K562 (cell line): ENCODE results near the gene B3GALT4. TPM values are rescaled to one million over a fixed set of nuclear protein-coding genes. Genes with fewer than 3 reads are reported as not detected.

Experiments used
- KLF13 ChIP-seq: fragments of 450-650 bp; IDR thresholded peaks from 2 replicates; pipeline ENCODE4 v1.6.1; 2016; ENCODE audit warnings: missing genetic modification characterization, low read depth, mild to moderate bottlenecking, missing compliant biosample characterization, moderate library complexity, borderline replicate concordance
- MCM5 ChIP-seq: fragments of 450-650 bp; IDR thresholded peaks from 2 replicates; pipeline ENCODE4 v1.6.1; 2016; ENCODE audit warnings: low read depth
- NCOA1 ChIP-seq: fragments of 450-650 bp; IDR thresholded peaks from 2 replicates; pipeline ENCODE4 v1.6.1; 2016; ENCODE audit warnings: low read depth
- RB1 ChIP-seq: fragments of 450-650 bp; IDR thresholded peaks from 2 replicates; pipeline ENCODE4 v1.6.1; 2017; ENCODE audit warnings: low read depth, mild to moderate bottlenecking
- STAT5A ChIP-seq: IDR thresholded peaks from 2 replicates; pipeline ENCODE4 v1.6.1; 2012; ENCODE audit warnings: low read length, inconsistent platforms, borderline replicate concordance
- TOE1 ChIP-seq, 2 experiments: fragments of 450-650 bp in 1 of 2; sonication (generic) in 1 of 2; formaldehyde crosslinking in 1 of 2; IDR thresholded peaks; 2 replicates each; pipeline versions ENCODE4 v1.7.1 to v1.8.0; 2016 to 2022; ENCODE audit warnings: borderline replicate concordance in 2 of 2, mild to moderate bottlenecking in 2 of 2, antibody characterized with exemption in 1 of 2, inconsistent platforms in 1 of 2, low read depth in 1 of 2, missing genetic modification reagents in 1 of 2, moderate library complexity in 1 of 2
- TSC22D4 ChIP-seq: fragments of 450-650 bp; IDR thresholded peaks from 2 replicates; pipeline ENCODE4 v1.6.1; 2016; ENCODE audit warnings: missing genetic modification characterization, missing biosample characterization, control low read depth
- ZFP36 ChIP-seq: fragments of 150-350 bp; IDR thresholded peaks from 2 replicates; pipeline ENCODE4 v1.6.1; 2018; ENCODE audit warnings: low read length, low read depth; ENCODE audit not compliant: partially characterized antibody
- ZNF124 ChIP-seq: sonication (generic); formaldehyde crosslinking; IDR thresholded peaks from 2 replicates; pipeline ENCODE4 v1.8.1; 2022; ENCODE audit warnings: missing genetic modification reagents
- ZNF133 ChIP-seq: fragments of 250-450 bp; sonication (Bioruptor Pico); IDR thresholded peaks from 2 replicates; pipeline ENCODE4 v1.4.0; 2020; ENCODE audit warnings: mild to moderate bottlenecking
- polyA plus RNA-seq, 8 experiments: library from polyadenylated mRNA; depleted of rRNA in 4 of 8; stranded (reverse) in 5 of 8; unstranded in 3 of 8; fragments of >200 nt; fragmentation: Nextera tagmentation in 2 of 8; fragmentation: Illumina TruSeq in 1 of 8; extraction: Ambion mirVana in 2 of 8; extraction: Trizol in 1 of 8; gene quantifications; 2 replicates each; pipeline versions ENCODE4 v1.2.1 to v1.2.3, GENCODE V29; 2011 to 2014; ENCODE audit warnings: inconsistent platforms in 1 of 8, missing spikeins in 1 of 8
- total RNA-seq, 7 experiments: library from RNA; depleted of rRNA in 6 of 7; stranded (reverse); fragments of >200 nt in 6 of 7; fragmentation: Illumina TruSeq in 2 of 7; extraction: Trizol in 2 of 7; gene quantifications; 2 replicates each; pipeline versions ENCODE4 v1.2.1 to v1.2.3, GENCODE V29; 2011 to 2021; ENCODE audit warnings: low replicate concordance in 1 of 7
- TF ChIP-seq, protein P1 (sequence below): sonication (generic); formaldehyde crosslinking; IDR thresholded peaks from 2 replicates; pipeline ENCODE4 v1.8.0; 2022; ENCODE audit warnings: mild to moderate bottlenecking, missing genetic modification reagents
- TF ChIP-seq, protein P2 (sequence below), 2 experiments: fragments of 450-650 bp; formaldehyde crosslinking in 1 of 2; IDR thresholded peaks; 2 replicates each; pipeline versions ENCODE4 v1.4.0 to v1.6.1; 2014 to 2020; ENCODE audit warnings: mild to moderate bottlenecking in 2 of 2, borderline replicate concordance in 1 of 2, low read depth in 1 of 2
- TF ChIP-seq, protein P3 (sequence below): fragments of 450-650 bp; conservative IDR thresholded peaks from 2 replicates; pipeline ENCODE4 v1.6.1; 2016; ENCODE audit warnings: missing genetic modification characterization, low read depth, mild to moderate bottlenecking, control low read depth, missing compliant biosample characterization

Gene B3GALT4
- total and polyA plus RNA-seq, 9 of the 15 experiments (the other 6 are each of a cell fraction or from before 2014, with no cell fraction given), result 0.11 to 1.3 (median 0.53) TPM; not detected in 1

DNA sequence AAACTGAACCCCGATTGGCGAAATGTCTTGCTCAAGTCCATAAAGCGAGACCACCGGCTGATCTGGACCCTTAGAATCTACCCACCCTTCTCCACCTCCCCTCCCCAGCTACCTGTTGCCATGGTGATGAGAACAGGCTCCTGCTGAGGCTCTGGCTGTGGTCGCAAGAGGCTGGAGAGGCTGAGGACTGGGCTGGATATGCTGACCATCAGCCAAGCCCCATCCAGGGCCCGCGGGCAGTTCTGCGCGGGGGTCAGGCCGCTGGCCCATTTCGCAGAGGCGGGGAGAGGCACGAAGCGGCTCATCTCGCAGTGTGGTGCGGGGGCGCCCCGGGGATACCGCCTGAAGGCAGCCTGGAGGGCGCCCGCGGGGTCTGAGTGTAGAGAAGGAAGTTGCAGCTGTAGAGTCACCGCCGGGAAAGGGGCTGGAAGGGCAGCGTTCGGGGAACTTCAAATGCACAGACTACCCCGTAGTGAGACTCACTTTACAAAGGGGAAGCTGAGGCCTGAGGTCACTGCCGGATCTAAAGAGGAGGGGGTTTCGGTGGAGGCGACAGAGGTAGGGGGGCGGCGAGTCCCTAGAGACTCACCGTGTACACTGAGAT, 36.3 kb downstream of the B3GALT4 start (continued):
- TF ChIP-seq, protein P1, sequence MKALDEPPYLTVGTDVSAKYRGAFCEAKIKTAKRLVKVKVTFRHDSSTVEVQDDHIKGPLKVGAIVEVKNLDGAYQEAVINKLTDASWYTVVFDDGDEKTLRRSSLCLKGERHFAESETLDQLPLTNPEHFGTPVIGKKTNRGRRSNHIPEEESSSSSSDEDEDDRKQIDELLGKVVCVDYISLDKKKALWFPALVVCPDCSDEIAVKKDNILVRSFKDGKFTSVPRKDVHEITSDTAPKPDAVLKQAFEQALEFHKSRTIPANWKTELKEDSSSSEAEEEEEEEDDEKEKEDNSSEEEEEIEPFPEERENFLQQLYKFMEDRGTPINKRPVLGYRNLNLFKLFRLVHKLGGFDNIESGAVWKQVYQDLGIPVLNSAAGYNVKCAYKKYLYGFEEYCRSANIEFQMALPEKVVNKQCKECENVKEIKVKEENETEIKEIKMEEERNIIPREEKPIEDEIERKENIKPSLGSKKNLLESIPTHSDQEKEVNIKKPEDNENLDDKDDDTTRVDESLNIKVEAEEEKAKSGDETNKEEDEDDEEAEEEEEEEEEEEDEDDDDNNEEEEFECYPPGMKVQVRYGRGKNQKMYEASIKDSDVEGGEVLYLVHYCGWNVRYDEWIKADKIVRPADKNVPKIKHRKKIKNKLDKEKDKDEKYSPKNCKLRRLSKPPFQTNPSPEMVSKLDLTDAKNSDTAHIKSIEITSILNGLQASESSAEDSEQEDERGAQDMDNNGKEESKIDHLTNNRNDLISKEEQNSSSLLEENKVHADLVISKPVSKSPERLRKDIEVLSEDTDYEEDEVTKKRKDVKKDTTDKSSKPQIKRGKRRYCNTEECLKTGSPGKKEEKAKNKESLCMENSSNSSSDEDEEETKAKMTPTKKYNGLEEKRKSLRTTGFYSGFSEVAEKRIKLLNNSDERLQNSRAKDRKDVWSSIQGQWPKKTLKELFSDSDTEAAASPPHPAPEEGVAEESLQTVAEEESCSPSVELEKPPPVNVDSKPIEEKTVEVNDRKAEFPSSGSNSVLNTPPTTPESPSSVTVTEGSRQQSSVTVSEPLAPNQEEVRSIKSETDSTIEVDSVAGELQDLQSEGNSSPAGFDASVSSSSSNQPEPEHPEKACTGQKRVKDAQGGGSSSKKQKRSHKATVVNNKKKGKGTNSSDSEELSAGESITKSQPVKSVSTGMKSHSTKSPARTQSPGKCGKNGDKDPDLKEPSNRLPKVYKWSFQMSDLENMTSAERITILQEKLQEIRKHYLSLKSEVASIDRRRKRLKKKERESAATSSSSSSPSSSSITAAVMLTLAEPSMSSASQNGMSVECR (CRISPR knock-in tag), result no peak
- TF ChIP-seq, protein P2, sequence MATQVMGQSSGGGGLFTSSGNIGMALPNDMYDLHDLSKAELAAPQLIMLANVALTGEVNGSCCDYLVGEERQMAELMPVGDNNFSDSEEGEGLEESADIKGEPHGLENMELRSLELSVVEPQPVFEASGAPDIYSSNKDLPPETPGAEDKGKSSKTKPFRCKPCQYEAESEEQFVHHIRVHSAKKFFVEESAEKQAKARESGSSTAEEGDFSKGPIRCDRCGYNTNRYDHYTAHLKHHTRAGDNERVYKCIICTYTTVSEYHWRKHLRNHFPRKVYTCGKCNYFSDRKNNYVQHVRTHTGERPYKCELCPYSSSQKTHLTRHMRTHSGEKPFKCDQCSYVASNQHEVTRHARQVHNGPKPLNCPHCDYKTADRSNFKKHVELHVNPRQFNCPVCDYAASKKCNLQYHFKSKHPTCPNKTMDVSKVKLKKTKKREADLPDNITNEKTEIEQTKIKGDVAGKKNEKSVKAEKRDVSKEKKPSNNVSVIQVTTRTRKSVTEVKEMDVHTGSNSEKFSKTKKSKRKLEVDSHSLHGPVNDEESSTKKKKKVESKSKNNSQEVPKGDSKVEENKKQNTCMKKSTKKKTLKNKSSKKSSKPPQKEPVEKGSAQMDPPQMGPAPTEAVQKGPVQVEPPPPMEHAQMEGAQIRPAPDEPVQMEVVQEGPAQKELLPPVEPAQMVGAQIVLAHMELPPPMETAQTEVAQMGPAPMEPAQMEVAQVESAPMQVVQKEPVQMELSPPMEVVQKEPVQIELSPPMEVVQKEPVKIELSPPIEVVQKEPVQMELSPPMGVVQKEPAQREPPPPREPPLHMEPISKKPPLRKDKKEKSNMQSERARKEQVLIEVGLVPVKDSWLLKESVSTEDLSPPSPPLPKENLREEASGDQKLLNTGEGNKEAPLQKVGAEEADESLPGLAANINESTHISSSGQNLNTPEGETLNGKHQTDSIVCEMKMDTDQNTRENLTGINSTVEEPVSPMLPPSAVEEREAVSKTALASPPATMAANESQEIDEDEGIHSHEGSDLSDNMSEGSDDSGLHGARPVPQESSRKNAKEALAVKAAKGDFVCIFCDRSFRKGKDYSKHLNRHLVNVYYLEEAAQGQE (IDR thresholded peaks at IDR 0.05; ENCODE audit: borderline replicate concordance), result no peak
- TF ChIP-seq, protein P2 (CRISPR knock-in tag; IDR thresholded peaks at IDR 0.05; ENCODE audit: low read depth), result no peak
- TF ChIP-seq TSC22D4 (tag), result no peak
- no peak for TF ChIP-seq KLF13
- no peak for TF ChIP-seq ZNF124 (CRISPR knock-in tag)
- TF ChIP-seq, protein P3, sequence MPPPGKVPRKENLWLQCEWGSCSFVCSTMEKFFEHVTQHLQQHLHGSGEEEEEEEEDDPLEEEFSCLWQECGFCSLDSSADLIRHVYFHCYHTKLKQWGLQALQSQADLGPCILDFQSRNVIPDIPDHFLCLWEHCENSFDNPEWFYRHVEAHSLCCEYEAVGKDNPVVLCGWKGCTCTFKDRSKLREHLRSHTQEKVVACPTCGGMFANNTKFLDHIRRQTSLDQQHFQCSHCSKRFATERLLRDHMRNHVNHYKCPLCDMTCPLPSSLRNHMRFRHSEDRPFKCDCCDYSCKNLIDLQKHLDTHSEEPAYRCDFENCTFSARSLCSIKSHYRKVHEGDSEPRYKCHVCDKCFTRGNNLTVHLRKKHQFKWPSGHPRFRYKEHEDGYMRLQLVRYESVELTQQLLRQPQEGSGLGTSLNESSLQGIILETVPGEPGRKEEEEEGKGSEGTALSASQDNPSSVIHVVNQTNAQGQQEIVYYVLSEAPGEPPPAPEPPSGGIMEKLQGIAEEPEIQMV (tag), result no peak
- TF ChIP-seq STAT5A, result no peak
- peak; percentile 67; the same call in 1 of the 2 replicates for TF ChIP-seq TOE1 (IDR thresholded peaks at IDR 0.05; ENCODE audit: borderline replicate concordance)
- TF ChIP-seq TOE1 (CRISPR knock-in tag; IDR thresholded peaks at IDR 0.05; ENCODE audit: borderline replicate concordance, low read depth), result no peak
- no peak for TF ChIP-seq MCM5
- no peak for TF ChIP-seq ZNF133 (CRISPR knock-in tag)
- 0 out of 2 replicates have a peak, but pooled peaks have one; percentile 11 for TF ChIP-seq NCOA1
- TF ChIP-seq ZFP36, result no peak
- 0 out of 2 replicates have a peak, but pooled peaks have one; percentile 47 for TF ChIP-seq RB1
